ENCODE data around the gene NANS.

DNA sequence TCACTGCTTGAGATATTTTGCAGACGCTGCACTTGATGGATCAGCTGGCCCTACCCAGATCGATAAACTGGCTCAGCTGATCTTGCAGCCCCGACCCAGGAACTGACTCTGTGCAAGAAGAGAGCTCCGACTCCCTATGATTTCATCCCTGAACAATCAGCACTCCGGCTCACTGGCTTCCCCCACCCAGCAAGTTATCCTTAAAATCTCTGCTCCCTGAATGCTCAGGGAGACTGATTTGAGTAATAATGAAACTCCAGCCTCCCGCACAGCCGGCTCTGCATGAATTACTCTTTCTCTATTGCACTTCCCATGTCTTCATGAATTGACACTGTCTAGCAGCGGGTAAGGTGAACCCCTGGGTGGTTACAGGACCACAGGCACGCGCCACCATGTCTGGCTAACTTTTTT, 16.9 kb upstream of the NANS start:
- TF ChIP-seq ZNF274 (IDR thresholded peaks at IDR 0.05; ENCODE audit: low read depth, low read length) (no peak), SUZ12 (IDR thresholded peaks at IDR 0.05; ENCODE audit: extremely low read depth, insufficient read depth, insufficient read length) (no peak)

All from NT2/D1 (cell line).